Osteocyte (in vitro differentiated cells): ENCODE results near the gene SPTBN4. TPM values are rescaled to one million over a fixed set of nuclear protein-coding genes. Genes with fewer than 3 reads are reported as not detected.
A peak's percentile ranks its signal among the peaks of the same experiment; 100 is the strongest.

Source experiments
- DNase-seq: peaks from one replicate; pipeline ENCODE4 v3.0.0; 2021; ENCODE audit warnings: mixed read lengths; ENCODE audit not compliant: unreplicated experiment; ENCODE audit errors: extremely low spot score
- H3K27ac Mint-ChIP-seq: one replicate; pipeline ENCODE4 v1.8.0; 2021; ENCODE audit warnings: mild to moderate bottlenecking, mixed read lengths; ENCODE audit not compliant: unreplicated experiment
- H3K27me3 Mint-ChIP-seq: one replicate; pipeline ENCODE4 v1.8.0; 2021; ENCODE audit warnings: mixed read lengths; ENCODE audit not compliant: unreplicated experiment
- H3K36me3 Mint-ChIP-seq: one replicate; pipeline ENCODE4 v1.8.0; 2021; ENCODE audit warnings: mixed read lengths; ENCODE audit not compliant: unreplicated experiment
- H3K4me1 Mint-ChIP-seq: one replicate; pipeline ENCODE4 v1.8.0; 2021; ENCODE audit warnings: mixed read lengths; ENCODE audit not compliant: unreplicated experiment
- H3K4me3 Mint-ChIP-seq: one replicate; pipeline ENCODE4 v1.8.0; 2021; ENCODE audit warnings: mild to moderate bottlenecking, moderate library complexity, mixed read lengths; ENCODE audit not compliant: unreplicated experiment
- H3K9me3 Mint-ChIP-seq: one replicate; pipeline ENCODE4 v1.8.0; 2021; ENCODE audit warnings: mixed read lengths; ENCODE audit not compliant: unreplicated experiment
- CTCF ChIP-seq: fragments of 200-600 bp; sonication (generic); IDR thresholded peaks from 2 replicates; pipeline ENCODE4 v1.5.0; 2021; ENCODE audit warnings: antibody characterized with exemption, mild to moderate bottlenecking, moderate library complexity
- total RNA-seq: library from RNA; stranded (reverse); gene quantifications from 2 replicates; pipeline ENCODE4 v1.2.1, GENCODE V29; 2021

SPTBN4 gene
- total RNA-seq, 1 donor from 2014 or later, result 0.48 TPM

GRCh38 chr19:40608957-40609356 is 142.2 kb downstream of the SPTBN4 start:
- Mint-ChIP-seq H3K27me3 (peaks cover 4% of the 10 kb centered on the region), H3K4me3 (peak overlapping the region; percentile 60), H3K9me3 (no peaks in the 10 kb centered on the region), H3K4me1 (peaks cover 34% of the 10 kb centered on the region), H3K27ac (no peak overlapping the region), H3K36me3 (no peaks in the 10 kb centered on the region)
- no peak for TF ChIP-seq CTCF
- no peak for DNase-seq

- Mint-ChIP-seq H3K9me3 (no peaks in the 10 kb centered on the region), H3K27ac (peak overlapping the region; percentile 67), H3K36me3 (no peaks in the 10 kb centered on the region), H3K4me3 (peak overlapping the region; percentile 60), H3K4me1 (peaks cover 32% of the 10 kb centered on the region), H3K27me3 (peaks cover 4% of the 10 kb centered on the region)
- DNase-seq, result peak; percentile 89
- no peak for TF ChIP-seq CTCF
Observed at GRCh38 chr19:40609561-40610395, 143.0 kb downstream of the SPTBN4 start.

- no peaks in the 10 kb centered on the region for H3K9me3 Mint-ChIP-seq
- H3K27ac Mint-ChIP-seq, result peak overlapping the region; percentile 67
- H3K4me3 Mint-ChIP-seq, result no peak overlapping the region
- H3K27me3 Mint-ChIP-seq, result peaks cover 4% of the 10 kb centered on the region
- no peak for DNase-seq
- peaks cover 34% of the 10 kb centered on the region for H3K4me1 Mint-ChIP-seq
- TF ChIP-seq CTCF, result no peak
- no peaks in the 10 kb centered on the region for H3K36me3 Mint-ChIP-seq
Observed at GRCh38 chr19:40610396-40611064, 143.7 kb downstream of the SPTBN4 start.

GRCh38 chr19:40611096-40611495 is 144.3 kb downstream of the SPTBN4 start:
- Mint-ChIP-seq H3K36me3 (no peaks in the 10 kb centered on the region), H3K9me3 (no peaks in the 10 kb centered on the region), H3K27me3 (peaks cover 4% of the 10 kb centered on the region), H3K27ac (no peak overlapping the region), H3K4me1 (peaks cover 34% of the 10 kb centered on the region), H3K4me3 (no peak overlapping the region)
- DNase-seq, result no peak
- TF ChIP-seq CTCF, result no peak
